Activated CD4-positive, alpha-beta T cell treated with anti-CD3 and anti-CD28 coated beads for 1 hour (primary cell): ENCODE measurements around the gene MRPS34.

Experiments
- DNase-seq: peaks from one replicate; pipeline ENCODE4 v3.0.0-alpha.2; 2020

The MRPS34 gene

DNA sequence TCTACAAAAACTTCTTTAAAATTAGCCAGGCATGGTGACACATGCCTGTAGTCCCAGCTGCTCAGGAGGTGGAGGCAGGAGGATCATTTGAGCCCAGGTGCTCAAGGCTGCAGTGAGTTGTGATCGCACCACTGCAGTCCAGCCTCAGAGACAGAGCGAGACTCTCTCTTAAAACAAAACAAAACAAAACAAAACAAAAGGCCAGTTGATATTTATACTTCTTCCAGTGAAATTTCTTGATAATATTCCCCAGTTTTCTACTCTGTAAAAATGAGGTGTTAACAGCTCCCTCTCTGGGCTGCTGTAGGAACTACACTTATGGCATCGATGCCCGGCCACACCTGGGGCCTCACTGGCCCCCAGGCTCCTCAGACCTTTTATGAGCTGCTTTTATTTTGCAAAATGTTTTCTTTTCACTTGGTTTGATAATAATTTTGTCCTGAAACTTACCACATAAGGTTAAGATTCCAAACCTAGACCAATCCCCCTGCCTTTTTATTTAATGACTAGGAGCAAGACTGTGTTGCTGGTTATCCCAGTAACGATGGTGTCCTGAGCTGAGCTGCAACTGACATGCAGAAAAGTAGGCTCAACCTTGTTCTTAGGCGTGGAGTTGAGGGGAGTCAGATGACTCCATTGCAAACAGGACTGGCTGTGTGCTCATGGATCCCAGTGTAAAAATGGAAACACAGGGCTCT lies 49.3 kb downstream of the MRPS34 start:
- no peak for DNase-seq
